Glutamatergic neuron (in vitro differentiated cells): Measurements from ENCODE around the gene THAP5. TPM values are rescaled to one million over a fixed set of nuclear protein-coding genes. Genes with fewer than 3 reads are reported as not detected.
A peak's percentile ranks its signal among the peaks of the same experiment; 100 is the strongest.

Experiments
- DNase-seq: peaks from one replicate; pipeline ENCODE4 v3.0.0; 2022
- H3K27ac Mint-ChIP-seq: one replicate; pipeline ENCODE4 v1.8.0; 2020; ENCODE audit warnings: mild to moderate bottlenecking, mixed read lengths, inconsistent platforms; ENCODE audit not compliant: unreplicated experiment
- H3K27me3 Mint-ChIP-seq: one replicate; pipeline ENCODE4 v1.8.0; 2020; ENCODE audit warnings: mild to moderate bottlenecking, moderate library complexity, mixed read lengths, inconsistent platforms; ENCODE audit not compliant: unreplicated experiment
- H3K36me3 Mint-ChIP-seq: one replicate; pipeline ENCODE4 v1.8.0; 2020; ENCODE audit warnings: mild to moderate bottlenecking, mixed read lengths, inconsistent platforms; ENCODE audit not compliant: unreplicated experiment
- H3K4me1 Mint-ChIP-seq: one replicate; pipeline ENCODE4 v1.8.0; 2020; ENCODE audit warnings: mild to moderate bottlenecking, low read depth, mixed read lengths, inconsistent platforms; ENCODE audit not compliant: unreplicated experiment
- H3K4me3 Mint-ChIP-seq: one replicate; pipeline ENCODE4 v1.8.0; 2020; ENCODE audit warnings: mild to moderate bottlenecking, mixed read lengths, inconsistent platforms; ENCODE audit not compliant: unreplicated experiment
- H3K9me3 Mint-ChIP-seq: one replicate; pipeline ENCODE4 v1.8.0; 2020; ENCODE audit warnings: mild to moderate bottlenecking, moderate library complexity, mixed read lengths, inconsistent platforms; ENCODE audit not compliant: unreplicated experiment
- CTCF ChIP-seq: fragments of 200-600 bp; sonication (generic); IDR thresholded peaks from one replicate; pipeline ENCODE4 v1.5.0; 2021; ENCODE audit not compliant: partially characterized antibody, unreplicated experiment
- total RNA-seq: library from RNA; stranded (reverse); fragmentation: NEBNext Ultra II Directional; extraction: Animal tissue kit (Norgen Biotek cat#: 25700); gene quantifications from one replicate; pipeline ENCODE4 v1.2.1, GENCODE V29; 2021; ENCODE audit not compliant: unreplicated experiment

Gene THAP5
- total RNA-seq, 1 donor from 2014 or later, result 10.2 TPM

- no peaks in the 10 kb centered on the region for H3K9me3 Mint-ChIP-seq
- H3K4me3 Mint-ChIP-seq, result no peak overlapping the region
- TF ChIP-seq CTCF, result no peak
These were observed 33.8 kb downstream of the THAP5 start for GRCh38 chr7:108535744-108536143.

GRCh38 chr7:108535257-108535656, 34.2 kb downstream of the THAP5 start:
- Mint-ChIP-seq H3K9me3 (no peaks in the 10 kb centered on the region), H3K36me3 (peaks cover 6% of the 10 kb centered on the region), H3K27ac (no peak overlapping the region), H3K4me1 (peaks cover 12% of the 10 kb centered on the region), H3K27me3 (peaks cover 1% of the 10 kb centered on the region), H3K4me3 (no peak overlapping the region)
- no peak for TF ChIP-seq CTCF
- DNase-seq, result no peak

More at GRCh38 chr7:108535744-108536143, 33.8 kb downstream of the THAP5 start:
- no peak overlapping the region for H3K27ac Mint-ChIP-seq
- no peak for DNase-seq
- peaks cover 6% of the 10 kb centered on the region for H3K36me3 Mint-ChIP-seq
- H3K4me1 Mint-ChIP-seq, result peaks cover 12% of the 10 kb centered on the region
- no peaks in the 10 kb centered on the region for H3K27me3 Mint-ChIP-seq

- no peak for DNase-seq
- H3K27ac Mint-ChIP-seq, result no peak overlapping the region
- no peak for TF ChIP-seq CTCF
- no peaks in the 10 kb centered on the region for H3K36me3 Mint-ChIP-seq
- no peak overlapping the region for H3K4me3 Mint-ChIP-seq
- peaks cover 12% of the 10 kb centered on the region for H3K4me1 Mint-ChIP-seq
- peaks cover 2% of the 10 kb centered on the region for H3K27me3 Mint-ChIP-seq
- H3K9me3 Mint-ChIP-seq, result no peaks in the 10 kb centered on the region
These were observed 35.8 kb downstream of the THAP5 start for GRCh38 chr7:108533712-108534111.

GRCh38 chr7:108529341-108529740, 40.2 kb downstream of the THAP5 start:
- H3K4me1 Mint-ChIP-seq, result peaks cover 2% of the 10 kb centered on the region
- no peak overlapping the region for H3K4me3 Mint-ChIP-seq
- H3K27ac Mint-ChIP-seq, result no peak overlapping the region
- H3K36me3 Mint-ChIP-seq, result no peaks in the 10 kb centered on the region
- H3K9me3 Mint-ChIP-seq, result peaks cover 7% of the 10 kb centered on the region
- H3K27me3 Mint-ChIP-seq, result peaks cover 5% of the 10 kb centered on the region
- no peak for DNase-seq
- no peak for TF ChIP-seq CTCF

GRCh38 chr7:108528183-108528712, 41.3 kb downstream of the THAP5 start:
- H3K27me3 Mint-ChIP-seq, result peaks cover 5% of the 10 kb centered on the region
- peaks cover 10% of the 10 kb centered on the region for H3K9me3 Mint-ChIP-seq
- no peak for TF ChIP-seq CTCF
- H3K36me3 Mint-ChIP-seq, result no peaks in the 10 kb centered on the region
- H3K4me1 Mint-ChIP-seq, result peaks cover 11% of the 10 kb centered on the region
- no peak overlapping the region for H3K27ac Mint-ChIP-seq
- H3K4me3 Mint-ChIP-seq, result peak overlapping the region; percentile 1
- DNase-seq, result no peak
